Psoas muscle (tissue), 8 donors: ENCODE measurements around the gene ZNF169. TPM values are rescaled to one million over a fixed set of nuclear protein-coding genes. Genes with fewer than 3 reads are reported as not detected.

Source experiments
- ATAC-seq, 4 donors: fragments of 200-7000 bp; cut with Tn5 transposase; one replicate each; pipeline ENCODE4 v1.9.1; 2020; ENCODE audit warnings: moderate library complexity in 3 of 4, mild to moderate bottlenecking in 2 of 4
- DNase-seq, 2 donors: peaks; one replicate each; pipeline ENCODE4 v3.0.0-alpha.2; 2020
- H3K27ac ChIP-seq: fragments of 200-600 bp; one replicate; pipeline ENCODE4 v1.8.0; 2022
- H3K27me3 ChIP-seq, 3 donors: fragments of 200-600 bp in 1 of 3; one replicate each; pipeline versions ENCODE4 v1.6.1 to v1.8.0; 2013 to 2022; ENCODE audit warnings: low read length in 2 of 3, mild to moderate bottlenecking in 2 of 3, moderate library complexity in 1 of 3; ENCODE audit not compliant: insufficient read depth in 3 of 3
- H3K36me3 ChIP-seq, 2 donors: fragments of 200-600 bp in 1 of 2; one replicate each; pipeline versions ENCODE4 v1.6.1 to v1.8.0; 2013 to 2022; ENCODE audit warnings: low read depth in 1 of 2, mild to moderate bottlenecking in 1 of 2, moderate library complexity in 1 of 2; ENCODE audit not compliant: insufficient read depth in 1 of 2
- H3K4me1 ChIP-seq: fragments of 200-600 bp; one replicate; pipeline ENCODE4 v1.8.0; 2022
- H3K4me3 ChIP-seq: fragments of 200-600 bp; one replicate; pipeline ENCODE4 v1.8.0; 2022; ENCODE audit warnings: mild to moderate bottlenecking
- H3K9me3 ChIP-seq: fragments of 200-600 bp; one replicate; pipeline ENCODE4 v1.8.0; 2022
- WGBS, 3 donors: extraction: QIAGEN DNeasy Blood & Tissue Kit; methylation state at CpG; one replicate each; pipeline versions ENCODE4 v1.1.6 to v1.1.7; 2013; 5-methylcytosine and 5-hydroxymethylcytosine counted together
- intact Hi-C, 2 donors: fragments of 100-400 bp; cut with DNase I; formaldehyde crosslinking; loops; one replicate each; pipeline versions ENCODE4 v1.11.0 to v1.14.2; 2022
- polyA plus RNA-seq, 3 donors: library from polyadenylated mRNA; stranded (reverse); fragments of 200-250 nt; gene quantifications; one replicate each; pipeline ENCODE4 v1.2.3, GENCODE V29; 2013
- total RNA-seq, 4 donors: library from RNA; stranded (reverse); fragmentation: NEBNext Ultra II Directional in 2 of 4; extraction: Animal tissue kit (Norgen Biotek cat#: 25700) in 2 of 4; gene quantifications; one replicate each; pipeline versions ENCODE4 v1.2.1 to v1.2.4, GENCODE V29; 2021 to 2023
- TF ChIP-seq, protein P1 (sequence below): fragments of 200-600 bp; IDR thresholded peaks from one replicate; pipeline ENCODE4 v1.8.0; 2022; ENCODE audit warnings: antibody characterized with exemption
- donor health status: healthy with polysubstance abuse.
- donor health status: DM: no; HTN: no; CAD: no; lungs with moderate emphysema.
- donor health status: Bipolar disorder and iron deficiency.
- donor health status: healthy.
- donor health status: DM: yes; HTN: yes; CAD: no.
- donor health status: DM: no; HTN: no; CAD: no.
- donor health status: DM: no; HTN: no; CAD: no.
- donor health status: DM: yes; HTN: yes; CAD: no.

ZNF169 gene
- total and polyA plus RNA-seq, 7 donors = 0.59 to 2.8 (median 1.5) TPM

DNA sequence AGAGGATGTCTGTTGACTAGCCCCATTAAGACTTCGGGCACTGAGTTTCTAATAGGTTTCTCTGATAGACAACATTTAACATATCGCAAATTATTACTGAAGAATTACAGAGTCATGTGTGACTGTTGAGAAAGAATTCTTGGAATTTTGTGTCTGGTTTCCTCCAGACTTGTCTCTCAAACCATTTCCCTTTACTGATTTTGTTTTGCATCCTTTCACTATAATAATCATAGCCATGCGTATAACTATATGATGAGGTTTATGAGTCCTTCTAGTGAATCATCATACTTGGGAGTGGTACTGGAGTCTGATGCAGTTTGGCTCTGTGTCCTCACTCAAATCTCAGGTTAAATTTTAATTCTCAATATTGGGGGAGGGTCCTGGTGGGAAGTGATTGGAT, 27.0 kb downstream of the ZNF169 start:
- WGBS, 3 donors = 96 to 99% (median 96%) methylated on average over 3 of the region's 3 CpGs
- ATAC-seq (no peak), DNase-seq (no peak)
- Histone ChIP-seq H3K9me3 (no peaks in the 10 kb centered on the region), H3K27ac (no peak overlapping the region), H3K27me3 (no peaks in the 10 kb centered on the region), H3K4me3 (no peak overlapping the region), H3K36me3 (no peaks in the 10 kb centered on the region), H3K4me1 (peaks cover 23% of the 10 kb centered on the region)
- TF ChIP-seq, protein P1, sequence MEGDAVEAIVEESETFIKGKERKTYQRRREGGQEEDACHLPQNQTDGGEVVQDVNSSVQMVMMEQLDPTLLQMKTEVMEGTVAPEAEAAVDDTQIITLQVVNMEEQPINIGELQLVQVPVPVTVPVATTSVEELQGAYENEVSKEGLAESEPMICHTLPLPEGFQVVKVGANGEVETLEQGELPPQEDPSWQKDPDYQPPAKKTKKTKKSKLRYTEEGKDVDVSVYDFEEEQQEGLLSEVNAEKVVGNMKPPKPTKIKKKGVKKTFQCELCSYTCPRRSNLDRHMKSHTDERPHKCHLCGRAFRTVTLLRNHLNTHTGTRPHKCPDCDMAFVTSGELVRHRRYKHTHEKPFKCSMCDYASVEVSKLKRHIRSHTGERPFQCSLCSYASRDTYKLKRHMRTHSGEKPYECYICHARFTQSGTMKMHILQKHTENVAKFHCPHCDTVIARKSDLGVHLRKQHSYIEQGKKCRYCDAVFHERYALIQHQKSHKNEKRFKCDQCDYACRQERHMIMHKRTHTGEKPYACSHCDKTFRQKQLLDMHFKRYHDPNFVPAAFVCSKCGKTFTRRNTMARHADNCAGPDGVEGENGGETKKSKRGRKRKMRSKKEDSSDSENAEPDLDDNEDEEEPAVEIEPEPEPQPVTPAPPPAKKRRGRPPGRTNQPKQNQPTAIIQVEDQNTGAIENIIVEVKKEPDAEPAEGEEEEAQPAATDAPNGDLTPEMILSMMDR = no peak
- intact Hi-C loops = no loop called here

DNA sequence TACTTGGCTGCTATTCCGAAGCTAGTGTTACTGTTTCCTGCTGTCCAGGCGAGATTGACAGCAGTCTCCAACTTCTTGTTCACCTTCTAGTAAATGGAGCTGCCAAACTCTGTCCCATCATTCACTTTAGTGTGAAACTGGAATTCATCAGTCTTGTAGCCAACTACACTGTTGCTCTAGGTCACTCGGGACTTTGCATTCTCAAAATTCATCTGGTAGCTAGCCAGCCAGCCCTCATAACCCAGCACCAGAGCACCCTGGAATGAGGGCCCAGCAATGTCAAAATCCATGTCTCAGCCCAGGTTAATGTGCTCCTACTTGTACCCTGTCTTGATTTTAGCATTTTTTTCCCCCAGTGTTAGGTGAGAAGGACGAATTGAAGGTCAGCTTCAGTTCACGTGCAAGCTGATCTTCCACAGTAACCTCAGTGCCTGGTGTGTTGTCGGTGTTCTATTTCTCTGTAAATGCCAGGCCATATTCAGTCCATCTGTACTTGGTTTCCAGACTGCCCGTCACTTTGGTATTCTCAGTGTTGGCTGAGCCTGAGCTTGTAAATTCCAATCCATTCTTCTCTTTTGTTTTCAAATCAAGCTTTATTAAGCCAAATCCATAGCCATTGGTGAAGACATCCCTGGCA, 28.9 kb downstream of the ZNF169 start:
- no peak for DNase-seq
- Histone ChIP-seq H3K27me3 (no peaks in the 10 kb centered on the region), H3K27ac (peak overlapping the region; percentile 68), H3K36me3 (peaks cover 0 to 2% of the 10 kb centered on the region in 2 donors), H3K9me3 (no peaks in the 10 kb centered on the region), H3K4me1 (peaks cover 23% of the 10 kb centered on the region), H3K4me3 (peak overlapping the region; percentile 24)
- TF ChIP-seq, protein P1 = no peak
- 27 to 40% (median 29%) methylated on average over 7 of the region's 7 CpGs for WGBS, 3 donors
- peak; percentile 53 to 64 (median 58) for ATAC-seq
- intact Hi-C loops = no loop called here

DNA sequence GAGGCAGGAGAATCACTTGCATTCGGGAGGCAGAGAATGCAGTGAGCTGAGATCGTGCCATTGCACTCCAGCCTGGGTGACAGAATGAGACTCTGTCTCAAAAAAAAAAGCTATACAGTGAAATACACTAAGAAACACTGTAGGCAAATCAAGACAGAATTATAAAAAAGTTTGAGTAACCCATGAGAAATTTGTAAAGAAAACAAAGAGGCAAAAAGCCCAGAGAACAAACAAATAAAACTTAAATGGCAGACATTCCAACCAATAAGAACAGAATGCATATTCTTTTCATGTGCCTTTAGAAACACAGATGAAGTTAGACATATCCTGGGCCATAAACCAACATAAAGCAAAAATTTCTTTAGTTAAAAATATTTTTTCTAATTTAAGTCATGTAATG, 30.6 kb downstream of the ZNF169 start:
- Histone ChIP-seq H3K27me3 (no peaks in the 10 kb centered on the region), H3K4me3 (no peak overlapping the region), H3K4me1 (peaks cover 23% of the 10 kb centered on the region), H3K9me3 (no peaks in the 10 kb centered on the region), H3K36me3 (peaks cover 0 to 15% of the 10 kb centered on the region in 2 donors), H3K27ac (no peak overlapping the region)
- 71 to 90% (median 84%) methylated on average over 2 of the region's 2 CpGs for WGBS, 3 donors
- no peak for ATAC-seq
- intact Hi-C loops = loop anchor here in 1 of 2 donors (5.0 kb wide), 1 partner anchor 313 kb away; no protein-coding TSS in a partner anchor
- TF ChIP-seq, protein P1 = no peak
- DNase-seq = no peak

DNA sequence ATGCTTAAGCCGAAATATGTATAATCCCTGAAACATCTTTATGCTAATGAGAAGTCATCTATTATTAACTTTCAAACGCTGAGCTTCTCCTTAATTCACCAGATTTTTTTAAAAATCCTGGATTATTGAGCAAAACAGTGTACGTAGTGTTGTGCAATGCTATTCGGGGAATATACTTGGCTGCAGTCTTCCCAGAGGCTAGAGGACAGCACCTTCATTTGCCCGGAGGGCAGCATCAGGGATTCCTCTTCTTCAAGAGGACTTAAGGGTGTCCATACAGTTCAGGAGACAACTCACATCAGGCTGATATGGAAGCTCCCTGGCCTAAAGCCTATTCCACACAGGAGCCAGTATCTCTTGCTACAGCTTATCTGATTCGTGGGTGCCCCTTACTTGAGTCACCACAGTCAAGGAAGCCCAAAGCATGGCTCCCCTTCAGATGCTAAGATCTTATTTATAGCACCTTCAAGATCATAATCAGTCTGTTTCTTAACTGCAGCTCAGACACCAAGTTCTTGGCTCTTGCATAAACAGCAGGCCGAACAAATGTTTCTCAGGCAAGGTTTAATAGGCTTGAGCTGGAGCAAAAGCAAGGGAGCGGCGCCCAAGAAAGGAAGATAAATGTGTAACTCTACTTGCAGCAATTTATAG, 40.0 kb downstream of the ZNF169 start:
- peaks cover 9% of the 10 kb centered on the region for H3K4me1 ChIP-seq
- TF ChIP-seq, protein P1 = no peak
- no peaks in the 10 kb centered on the region for H3K9me3 ChIP-seq
- 59 to 74% (median 70%) methylated on average over 9 of the region's 9 CpGs for WGBS, 3 donors
- H3K27ac ChIP-seq = no peak overlapping the region
- peak in 2 of 4 donors; percentile 70 to 88 for ATAC-seq
- DNase-seq = no peak
- H3K27me3 ChIP-seq = no peaks in the 10 kb centered on the region
- intact Hi-C loops = no loop called here
- H3K4me3 ChIP-seq = no peak overlapping the region
- peaks cover 0 to 9% of the 10 kb centered on the region in 2 donors for H3K36me3 ChIP-seq
